Measurements from ENCODE around the gene R3HDML. TPM values are rescaled to one million over a fixed set of nuclear protein-coding genes. Genes with fewer than 3 reads are reported as not detected.

R3HDML gene, protein sequence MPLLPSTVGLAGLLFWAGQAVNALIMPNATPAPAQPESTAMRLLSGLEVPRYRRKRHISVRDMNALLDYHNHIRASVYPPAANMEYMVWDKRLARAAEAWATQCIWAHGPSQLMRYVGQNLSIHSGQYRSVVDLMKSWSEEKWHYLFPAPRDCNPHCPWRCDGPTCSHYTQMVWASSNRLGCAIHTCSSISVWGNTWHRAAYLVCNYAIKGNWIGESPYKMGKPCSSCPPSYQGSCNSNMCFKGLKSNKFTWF
- total RNA-seq = not detected in 2 replicates

DNA sequence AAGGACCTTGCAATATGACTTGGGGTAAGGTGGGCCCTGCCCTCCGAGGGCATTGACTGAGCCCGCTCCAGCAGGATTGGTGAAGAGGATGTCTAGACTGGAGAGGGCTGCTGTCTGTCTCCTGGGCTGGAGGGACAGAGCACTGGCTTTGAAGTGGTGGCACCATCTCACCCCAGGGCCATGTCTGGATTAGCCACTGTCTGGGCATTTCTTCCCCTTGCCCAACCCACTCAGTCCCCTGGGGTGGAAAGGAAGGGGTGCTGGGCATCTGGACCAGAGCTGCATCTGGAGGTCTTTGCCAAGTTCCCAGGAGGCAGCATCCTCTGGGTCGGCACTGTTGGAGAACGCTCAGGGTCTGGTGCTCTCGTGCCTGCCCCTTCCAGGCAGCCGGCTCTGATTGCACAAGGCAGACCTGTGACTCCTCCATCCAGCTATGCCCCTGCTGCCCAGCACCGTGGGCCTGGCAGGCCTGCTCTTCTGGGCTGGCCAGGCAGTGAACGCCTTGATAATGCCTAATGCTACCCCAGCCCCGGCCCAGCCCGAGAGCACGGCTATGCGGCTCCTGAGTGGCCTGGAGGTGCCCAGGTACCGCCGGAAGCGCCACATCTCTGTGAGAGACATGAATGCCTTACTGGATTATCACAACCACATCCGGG, at the start of gene R3HDML:
Gene R3HDML, plus strand, starts transcription at position 319 of the 656 bp plus-strand sequence. Its CDS starts 115 bp downstream, at position 434.

DNA sequence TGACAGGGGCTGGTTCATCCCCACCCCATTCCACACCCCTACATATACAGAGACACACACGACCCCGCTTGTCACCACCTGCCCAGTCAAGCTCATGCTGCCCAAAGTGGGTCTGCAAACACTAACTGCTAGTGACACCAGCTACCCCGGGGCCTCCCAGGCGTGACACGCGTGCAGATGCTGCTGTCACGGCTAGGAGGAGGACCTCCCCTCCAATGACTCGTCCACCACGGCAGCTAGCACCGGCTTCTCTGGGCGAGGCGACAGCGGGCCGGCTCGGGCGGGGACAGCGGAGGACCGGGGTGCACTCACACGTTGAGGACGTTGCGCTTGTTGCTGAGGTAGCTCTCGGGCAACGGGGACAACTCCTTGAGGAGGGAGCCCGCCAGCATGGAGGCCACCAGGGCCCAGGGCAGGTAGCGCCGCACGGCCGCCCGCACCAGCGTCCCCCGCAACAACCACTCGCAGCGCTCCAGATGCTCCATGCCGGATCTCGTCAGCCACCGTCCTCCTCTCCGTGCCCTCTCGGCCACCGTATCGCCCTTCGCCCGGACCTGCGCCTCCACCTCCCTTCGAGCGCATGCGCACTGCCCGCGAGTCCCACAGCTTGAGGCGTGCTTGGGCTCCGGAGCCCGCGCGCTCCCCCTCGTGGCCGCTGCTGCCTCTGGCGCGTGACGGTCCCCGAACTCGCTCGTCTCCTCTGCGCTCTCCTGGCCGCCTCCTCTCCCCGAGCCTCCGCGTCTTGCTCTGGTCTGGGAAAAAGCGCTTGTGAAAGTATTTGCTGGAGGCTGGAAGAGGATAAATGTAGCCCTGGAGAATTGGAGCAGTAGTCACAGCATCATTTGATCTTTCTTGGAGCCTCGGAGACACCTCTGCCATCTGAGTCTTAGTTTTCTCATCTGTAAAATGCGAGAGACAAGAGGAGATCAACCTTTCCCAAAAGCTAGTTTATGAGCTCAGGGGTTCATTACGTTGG, 25.9 kb upstream of the R3HDML start, which contains the start of gene FITM2:
Gene FITM2, minus strand, starts transcription at position 539 of the 976 bp plus-strand sequence. Its CDS starts 54 bp downstream, at position 485.

DNA sequence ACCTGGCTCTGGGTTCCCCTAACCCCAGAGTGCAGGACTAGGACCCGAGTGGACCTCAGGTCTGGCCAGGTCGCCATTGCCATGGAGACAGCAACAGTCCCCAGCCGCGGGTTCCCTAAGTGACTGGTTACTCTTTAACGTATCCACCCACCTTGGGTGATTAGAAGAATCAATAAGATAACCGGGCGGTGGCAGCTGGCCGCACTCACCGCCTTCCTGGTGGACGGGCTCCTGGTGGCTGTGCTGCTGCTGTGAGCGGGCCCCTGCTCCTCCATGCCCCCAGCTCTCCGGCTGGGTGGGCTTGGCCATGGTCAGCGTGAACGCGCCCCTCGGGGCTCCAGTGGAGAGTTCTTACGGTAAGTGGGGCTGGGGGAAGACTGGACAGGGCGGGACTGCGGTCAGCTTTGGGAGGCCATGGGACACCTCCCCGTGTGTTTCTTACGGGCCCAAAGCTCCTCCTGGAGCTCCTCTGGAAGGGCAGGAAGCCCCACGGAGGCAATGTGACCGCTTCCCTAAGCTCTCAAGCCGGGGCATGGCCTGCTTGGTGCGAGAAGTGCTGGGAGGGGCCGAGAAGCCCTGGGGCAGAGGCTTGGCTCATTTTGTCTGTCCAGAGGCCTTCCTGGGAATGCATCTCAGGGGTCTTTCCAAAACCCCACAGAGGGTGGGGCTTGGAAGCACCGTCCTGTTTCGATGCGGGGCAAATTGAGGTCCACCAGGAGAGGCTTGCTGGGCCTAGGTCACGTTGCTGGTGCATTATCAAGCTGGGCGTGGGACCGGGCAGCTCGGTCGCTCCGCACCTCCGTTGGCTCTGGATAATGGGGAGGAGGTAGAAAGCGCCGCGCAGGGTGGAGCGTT, 18.9 kb downstream of the R3HDML start, which contains the start of gene HNF4A:
Gene HNF4A, plus strand, starts transcription at position 202 of the 855 bp plus-strand sequence. Its CDS starts 106 bp downstream, at position 308.

Other genes with a start within 250 kb of the R3HDML start
- under 0.01 TPM in 1 of 2 replicates, not detected in the other for gene JPH2, start 149.9 kb upstream of the R3HDML start, total RNA-seq
- gene OSER1, start 126.3 kb upstream of the R3HDML start, total RNA-seq = 39.0 and 53.5 TPM in 2 replicates
- not detected in 2 replicates for gene GDAP1L1, start 89.7 kb upstream of the R3HDML start, total RNA-seq
- 4.9 and 5.8 TPM in 2 replicates for gene FITM2, start 25.8 kb upstream of the R3HDML start, total RNA-seq
- not detected in 2 replicates for gene HNF4A, start 18.7 kb downstream of the R3HDML start, total RNA-seq
- gene TTPAL, start 138.8 kb downstream of the R3HDML start, total RNA-seq = 3.8 and 5.2 TPM in 2 replicates
- 59.8 and 69.6 TPM in 2 replicates for gene SERINC3, start 185.0 kb downstream of the R3HDML start, total RNA-seq
- gene PKIG, start 245.5 kb downstream of the R3HDML start, total RNA-seq = 194 and 363 TPM in 2 replicates

All from epithelial cell of umbilical artery (primary cell).